ENCODE results near the gene DDAH1.

DDAH1 gene

GRCh38 chr1:85372683-85373377, 92.1 kb downstream of the DDAH1 start:
- Histone ChIP-seq H3K36me3 (ENCODE audit: low read length) (no peaks in the 10 kb centered on the region), H3K27me3 (ENCODE audit: low read length) (no peaks in the 10 kb centered on the region), H3K4me2 (ENCODE audit: low read depth, low read length, poor library complexity, severe bottlenecking) (no peak overlapping the region), H3K9me3 (ENCODE audit: insufficient read depth, low read length) (no peaks in the 10 kb centered on the region), H3K9ac (ENCODE audit: low read length) (no peak overlapping the region), H3F3A (ENCODE audit: insufficient read depth) (no peaks in the 10 kb centered on the region), H3K9me2 (replicated peaks; ENCODE audit: insufficient read depth, low read length) (no peaks in the 10 kb centered on the region), H4K20me1 (ENCODE audit: low read depth, low read length) (no peaks in the 10 kb centered on the region), H3K27ac (ENCODE audit: low read depth, low read length) (no peak overlapping the region), H3K79me2 (ENCODE audit: insufficient read depth, low read length) (no peaks in the 10 kb centered on the region), H3K4me3 (ENCODE audit: insufficient read depth, low read length, poor library complexity, severe bottlenecking) (no peak overlapping the region), H2AFZ (ENCODE audit: low read depth, low read length, severe bottlenecking) (no peak overlapping the region)
- no peak for TF ChIP-seq EZH2phosphoT487 (conservative IDR thresholded peaks at IDR 0.05; ENCODE audit: low read length)
- TF ChIP-seq CTCF (IDR thresholded peaks at IDR 0.05; ENCODE audit: insufficient read depth, low read length, poor library complexity, severe bottlenecking) = no peak

- Histone ChIP-seq H3K36me3 (ENCODE audit: low read length) (no peaks in the 10 kb centered on the region), H3K9me2 (replicated peaks; ENCODE audit: insufficient read depth, low read length) (no peaks in the 10 kb centered on the region), H3K79me2 (ENCODE audit: insufficient read depth, low read length) (no peaks in the 10 kb centered on the region), H3K4me3 (ENCODE audit: insufficient read depth, low read length, poor library complexity, severe bottlenecking) (no peak overlapping the region), H3K9ac (ENCODE audit: low read length) (no peak overlapping the region), H3K4me2 (ENCODE audit: low read depth, low read length, poor library complexity, severe bottlenecking) (no peak overlapping the region), H4K20me1 (ENCODE audit: low read depth, low read length) (no peaks in the 10 kb centered on the region), H3K27ac (ENCODE audit: low read depth, low read length) (no peak overlapping the region), H3K27me3 (ENCODE audit: low read length) (no peaks in the 10 kb centered on the region), H3F3A (ENCODE audit: insufficient read depth) (no peaks in the 10 kb centered on the region), H3K9me3 (ENCODE audit: insufficient read depth, low read length) (no peaks in the 10 kb centered on the region), H2AFZ (ENCODE audit: low read depth, low read length, severe bottlenecking) (no peak overlapping the region)
- TF ChIP-seq EZH2phosphoT487 (conservative IDR thresholded peaks at IDR 0.05; ENCODE audit: low read length) (no peak), CTCF (IDR thresholded peaks at IDR 0.05; ENCODE audit: insufficient read depth, low read length, poor library complexity, severe bottlenecking) (no peak)
These were observed 93.9 kb downstream of the DDAH1 start for GRCh38 chr1:85371021-85371420.

GRCh38 chr1:85368073-85368770, 96.7 kb downstream of the DDAH1 start:
- H3F3A ChIP-seq (ENCODE audit: insufficient read depth) = no peaks in the 10 kb centered on the region

More at GRCh38 chr1:85368073-85368770, 96.7 kb downstream of the DDAH1 start:
- Histone ChIP-seq H3K27ac (ENCODE audit: low read depth, low read length) (no peak overlapping the region), H3K4me2 (ENCODE audit: low read depth, low read length, poor library complexity, severe bottlenecking) (no peak overlapping the region), H4K20me1 (ENCODE audit: low read depth, low read length) (no peaks in the 10 kb centered on the region), H3K9me3 (ENCODE audit: insufficient read depth, low read length) (no peaks in the 10 kb centered on the region), H3K27me3 (ENCODE audit: low read length) (no peaks in the 10 kb centered on the region), H3K9me2 (replicated peaks; ENCODE audit: insufficient read depth, low read length) (no peaks in the 10 kb centered on the region), H3K9ac (ENCODE audit: low read length) (no peak overlapping the region), H2AFZ (ENCODE audit: low read depth, low read length, severe bottlenecking) (no peak overlapping the region), H3K4me3 (ENCODE audit: insufficient read depth, low read length, poor library complexity, severe bottlenecking) (no peak overlapping the region), H3K36me3 (ENCODE audit: low read length) (no peaks in the 10 kb centered on the region), H3K79me2 (ENCODE audit: insufficient read depth, low read length) (no peaks in the 10 kb centered on the region)
- no peak for TF ChIP-seq CTCF (IDR thresholded peaks at IDR 0.05; ENCODE audit: insufficient read depth, low read length, poor library complexity, severe bottlenecking)
- no peak for TF ChIP-seq EZH2phosphoT487 (conservative IDR thresholded peaks at IDR 0.05; ENCODE audit: low read length)

All from SU-DHL-6 (cell line).